PC-3 (cell line): Measurements from ENCODE around the gene NBPF3. TPM values are rescaled to one million over a fixed set of nuclear protein-coding genes. Genes with fewer than 3 reads are reported as not detected.
A peak's percentile ranks its signal among the peaks of the same experiment; 100 is the strongest.

ENCODE experiments used
- ATAC-seq: fragments of 200-7000 bp; cut with Tn5 transposase; 2 replicates; pipeline ENCODE4 v1.9.1; 2020; ENCODE audit warnings: mild to moderate bottlenecking, moderate library complexity
- BruUV-seq: library from RNA; stranded (reverse); fragments of 400-500 nt; replicated peaks from 2 replicates; lab custom pipeline; 2021; lab: Mats Ljungman, UMichigan
- CTCF ChIA-PET: fragments of 300-600 bp; sonication (Branson Sonifier 250); formaldehyde crosslinking; loops from one replicate; lab custom pipeline; 2022; ENCODE audit warnings: antibody characterized with exemption; lab: Charles Lee
- POLR2A ChIA-PET: fragments of 300-600 bp; sonication (Branson Sonifier 250); formaldehyde crosslinking; loops from one replicate; lab custom pipeline; 2022; ENCODE audit warnings: antibody characterized with exemption; ENCODE audit not compliant: unreplicated experiment; lab: Charles Lee
- DNase-seq: peaks from one replicate; pipeline ENCODE4 v3.0.0-alpha.2; 2015
- H2AFZ ChIP-seq: fragments of 300-600 bp; sonication (generic); 2 replicates; pipeline ENCODE4 v1.6.0; 2016; ENCODE audit warnings: antibody characterized with exemption, low read length
- H3F3A ChIP-seq: fragments of 300-600 bp; sonication (generic); one replicate; pipeline ENCODE4 v1.6.0; 2017; ENCODE audit warnings: antibody characterized with exemption, low read length, control low read depth, mild to moderate bottlenecking; ENCODE audit not compliant: unreplicated experiment
- H3K27ac ChIP-seq: fragments of 300-600 bp; sonication (generic); 2 replicates; pipeline ENCODE4 v1.5.1; 2016; ENCODE audit warnings: mild to moderate bottlenecking, low read length
- H3K27me3 ChIP-seq: fragments of 300-600 bp; sonication (generic); 2 replicates; pipeline ENCODE4 v1.6.1; 2016; ENCODE audit warnings: low read length, mixed read lengths
- H3K36me3 ChIP-seq: fragments of 300-600 bp; sonication (generic); 2 replicates; pipeline ENCODE4 v1.6.1; 2016; ENCODE audit warnings: low read depth, mixed run types, low read length, mixed read lengths
- H3K4me1 ChIP-seq: fragments of 300-600 bp; sonication (generic); 2 replicates; pipeline ENCODE4 v1.5.1; 2016; ENCODE audit warnings: low read length; ENCODE audit not compliant: insufficient read depth
- H3K4me2 ChIP-seq: fragments of 300-600 bp; sonication (generic); 2 replicates; pipeline ENCODE4 v1.6.0; 2016; ENCODE audit warnings: low read length
- H3K4me3 ChIP-seq: fragments of 300-600 bp; sonication (generic); 2 replicates; pipeline ENCODE4 v1.5.1; 2016; ENCODE audit warnings: mild to moderate bottlenecking, low read length, mixed read lengths
- H3K79me2 ChIP-seq: fragments of 300-600 bp; sonication (generic); 2 replicates; pipeline ENCODE4 v1.6.1; 2017; ENCODE audit warnings: low read length, mixed read lengths
- H3K9ac ChIP-seq: fragments of 300-600 bp; sonication (generic); 2 replicates; pipeline ENCODE4 v1.6.0; 2016; ENCODE audit warnings: mild to moderate bottlenecking, low read length
- H3K9me2 ChIP-seq: fragments of 300-600 bp; sonication (generic); replicated peaks from 2 replicates; pipeline ENCODE4 v1.6.1; 2016; ENCODE audit warnings: mixed run types, low read length, mixed read lengths
- H3K9me3 ChIP-seq: fragments of 300-600 bp; sonication (generic); 2 replicates; pipeline ENCODE4 v1.6.1; 2016; ENCODE audit warnings: low read length, mixed read lengths
- H4K20me1 ChIP-seq: fragments of 300-600 bp; sonication (generic); 2 replicates; pipeline ENCODE4 v1.6.1; 2016; ENCODE audit warnings: low read length, mixed read lengths
- CTCF ChIP-seq: fragments of 300-600 bp; sonication (generic); conservative IDR thresholded peaks from 2 replicates; pipeline ENCODE4 v1.5.1; 2017; ENCODE audit warnings: antibody characterized with exemption, low read depth, mild to moderate bottlenecking, low read length
- EZH2 ChIP-seq: fragments of 300-600 bp; sonication (generic); IDR thresholded peaks from one replicate; pipeline ENCODE4 v1.6.1; 2017; ENCODE audit warnings: antibody characterized with exemption, mild to moderate bottlenecking, low read length; ENCODE audit not compliant: unreplicated experiment
- EZH2phosphoT487 ChIP-seq: fragments of 300-600 bp; sonication (generic); IDR thresholded peaks from 2 replicates; pipeline ENCODE4 v1.6.1; 2018; ENCODE audit warnings: mild to moderate bottlenecking, antibody characterized with exemption, low read length, borderline replicate concordance
- intact Hi-C: fragments of 100-400 bp; cut with micrococcal nuclease; formaldehyde crosslinking; loops from 2 replicates; pipeline ENCODE4 v1.9.0; 2023
- total RNA-seq: library from RNA; depleted of rRNA; stranded (reverse); fragments of >200 nt; gene quantifications from 2 replicates; pipeline ENCODE4 v1.2.3, GENCODE V29; 2014

NBPF3 gene
- total RNA-seq, 1 experiment from 2014 or later, result 26.0 TPM

- Histone ChIP-seq H3K36me3 (no peaks in the 10 kb centered on the region), H3K4me3 (peak within 1 kb of the TSS; percentile 55), H3K27ac (no peak within 1 kb of the TSS), H3K4me2 (peak within 1 kb of the TSS; percentile 84), H3K4me1 (peaks cover 4% of the 10 kb centered on the region; the same call in 1 of the 2 replicates), H3K79me2 (no peaks in the 10 kb centered on the region), H3K9me3 (no peaks in the 10 kb centered on the region), H3K27me3 (peaks cover 15% of the 10 kb centered on the region; the same call in 1 of the 2 replicates), H3K9me2 (no peaks in the 10 kb centered on the region), H3F3A (no peaks in the 10 kb centered on the region), H4K20me1 (no peaks in the 10 kb centered on the region), H3K9ac (no peak within 1 kb of the TSS), H2AFZ (peak within 1 kb of the TSS; percentile 87)
- intact Hi-C loops, result loop anchor here (5.0 kb wide), 1 partner anchor 148 kb away; no protein-coding TSS in a partner anchor
- TF ChIP-seq CTCF, result no peak
- TF ChIP-seq EZH2phosphoT487, result no peak
- no peak for TF ChIP-seq EZH2
- no peak for DNase-seq
- no TSS peak for BruUV-seq
- ChIA-PET CTCF (no interaction called here), POLR2A (no interaction called here)
- ATAC-seq, result peak; percentile 23; the same call in 1 of the 2 replicates
Measured at GRCh38 chr1:21509351-21510112, 69.6 kb downstream of the NBPF3 start, which contains the start of gene ALPL. ALPL (plus strand) TSS chr1:21509423; CDS start chr1:21554082, 44,659 bp downstream.

- intact Hi-C loops, result no loop called here
- Histone ChIP-seq H3K79me2 (no peaks in the 10 kb centered on the region), H3K36me3 (no peaks in the 10 kb centered on the region), H3K9me2 (no peaks in the 10 kb centered on the region), H3K4me1 (peaks cover 4% of the 10 kb centered on the region; the same call in 1 of the 2 replicates), H3K27me3 (peaks cover 15% of the 10 kb centered on the region; the same call in 1 of the 2 replicates), H3K4me2 (no peak overlapping the region), H3F3A (no peaks in the 10 kb centered on the region), H3K4me3 (no peak overlapping the region), H4K20me1 (no peaks in the 10 kb centered on the region), H3K9ac (no peak overlapping the region), H2AFZ (no peak overlapping the region), H3K9me3 (no peaks in the 10 kb centered on the region), H3K27ac (no peak overlapping the region)
- TF ChIP-seq EZH2 (no peak), CTCF (no peak)
- ATAC-seq (no peak), DNase-seq (no peak)
- POLR2A ChIA-PET, result no interaction called here
- BruUV-seq, result no TSS peak
- CTCF ChIA-PET, result interaction anchor here (1.5 kb wide), 1 partner anchor 140 kb away, joined by 10 read pairs; no protein-coding TSS in a partner anchor
Measured at GRCh38 chr1:21510113-21510493, 70.2 kb downstream of the NBPF3 start.
